Body of pancreas (tissue), 4 donors: ENCODE data around the gene ZBTB24. TPM values are rescaled to one million over a fixed set of nuclear protein-coding genes. Genes with fewer than 3 reads are reported as not detected.

Experiments used
- ATAC-seq: fragments of 150-250 bp; one replicate; pipeline ENCODE4 v1.9.1; 2016
- DNase-seq, 4 donors: peaks; one replicate each; pipeline ENCODE4 v3.0.0-alpha.2; 2019
- H3K27ac ChIP-seq, 4 donors: fragments of 200-600 bp; sonication (generic); 1 replicate in 3 of 4; 2 replicates in 1 of 4; pipeline versions ENCODE4 v1.5.1 to v1.6.1; 2016 to 2019; ENCODE audit warnings: mild to moderate bottlenecking in 1 of 4, mixed read lengths in 1 of 4, moderate library complexity in 1 of 4
- H3K27me3 ChIP-seq, 2 donors: fragments of 200-600 bp; sonication (generic); one replicate each; pipeline ENCODE4 v1.6.0; 2016; ENCODE audit warnings: mild to moderate bottlenecking in 1 of 2
- H3K36me3 ChIP-seq, 2 donors: fragments of 200-600 bp; sonication (generic); replicated peaks in 1 of 2; 2 replicates each; pipeline ENCODE4 v1.5.1; 2016; ENCODE audit warnings: low read depth in 2 of 2; ENCODE audit not compliant: insufficient read depth in 1 of 2
- H3K4me1 ChIP-seq: fragments of 200-600 bp; sonication (generic); one replicate; pipeline ENCODE4 v1.6.0; 2016
- H3K4me3 ChIP-seq, 2 donors: fragments of 200-600 bp; sonication (generic); 1 replicate in 1 of 2; 2 replicates in 1 of 2; pipeline ENCODE4 v1.5.1; 2016 to 2019
- H3K9me3 ChIP-seq, 3 donors: fragments of 200-600 bp; sonication (generic); 1 replicate in 2 of 3; 2 replicates in 1 of 3; pipeline ENCODE4 v1.5.1; 2016
- POLR2A ChIP-seq, 3 donors: fragments of 450-650 bp; IDR thresholded peaks; one replicate each; pipeline ENCODE4 v1.6.1; 2016; ENCODE audit warnings: antibody characterized with exemption in 3 of 3, mild to moderate bottlenecking in 2 of 3
- WGBS, 2 donors: methylation state at CpG; one replicate each; pipeline ENCODE4 v1.1.5; 2017; 5-methylcytosine and 5-hydroxymethylcytosine counted together
- intact Hi-C: fragments of 100-400 bp; cut with DNase I; formaldehyde crosslinking; loops from one replicate; pipeline ENCODE4 v1.15.1; 2023
- total RNA-seq, 2 donors: library from RNA; depleted of rRNA; stranded (reverse); fragments of >200 nt; gene quantifications; one replicate each; pipeline ENCODE4 v1.1.0, GENCODE V29; 2016
- TF ChIP-seq, protein P1 (sequence below), 7 experiments: fragments of 450-650 bp in 4 of 7; fragments of 200-600 bp in 3 of 7; sonication (generic) in 3 of 7; IDR thresholded peaks; one replicate each; pipeline ENCODE4 v1.5.1; 2016 to 2019; ENCODE audit warnings: antibody characterized with exemption in 7 of 7

ZBTB24 gene
- total RNA-seq, 2 donors from 2014 or later, result 3.3 to 4.4 TPM

DNA sequence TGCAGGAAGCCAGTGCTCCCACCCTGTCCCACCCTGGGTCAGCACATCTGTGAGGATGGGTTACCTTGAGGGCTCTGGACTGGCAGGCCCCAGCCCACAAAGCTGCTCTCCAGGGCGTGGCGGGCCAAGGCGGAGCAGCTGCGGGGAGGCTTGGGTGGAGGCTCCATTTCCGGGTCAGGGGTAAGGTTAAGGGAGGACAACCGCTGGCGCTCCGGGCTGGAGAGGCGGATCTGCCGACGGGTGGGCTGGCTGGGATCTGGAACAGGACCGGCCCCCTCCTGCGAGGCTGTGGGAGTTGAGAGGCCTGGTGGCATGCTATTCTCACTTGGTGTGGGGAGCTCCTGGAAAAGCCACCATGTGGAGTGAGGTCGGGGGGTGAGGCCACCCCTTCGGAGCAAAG, 36.9 kb downstream of the ZBTB24 start:
- H3K4me3 ChIP-seq, result no peak overlapping the region
- no peak overlapping the region for H3K27ac ChIP-seq
- 84 to 92% methylated on average over 14 to 15 of the region's 15 CpGs for WGBS, 2 donors
- peaks cover 18% of the 10 kb centered on the region for H3K4me1 ChIP-seq
- H3K36me3 ChIP-seq, result no peaks in the 10 kb centered on the region
- no peaks in the 10 kb centered on the region for H3K9me3 ChIP-seq
- intact Hi-C loops, result no loop called here
- no peak for ATAC-seq
- no peak for DNase-seq
- TF ChIP-seq POLR2A (IDR thresholded peaks at IDR 0.05), result no peak
- TF ChIP-seq, protein P1, sequence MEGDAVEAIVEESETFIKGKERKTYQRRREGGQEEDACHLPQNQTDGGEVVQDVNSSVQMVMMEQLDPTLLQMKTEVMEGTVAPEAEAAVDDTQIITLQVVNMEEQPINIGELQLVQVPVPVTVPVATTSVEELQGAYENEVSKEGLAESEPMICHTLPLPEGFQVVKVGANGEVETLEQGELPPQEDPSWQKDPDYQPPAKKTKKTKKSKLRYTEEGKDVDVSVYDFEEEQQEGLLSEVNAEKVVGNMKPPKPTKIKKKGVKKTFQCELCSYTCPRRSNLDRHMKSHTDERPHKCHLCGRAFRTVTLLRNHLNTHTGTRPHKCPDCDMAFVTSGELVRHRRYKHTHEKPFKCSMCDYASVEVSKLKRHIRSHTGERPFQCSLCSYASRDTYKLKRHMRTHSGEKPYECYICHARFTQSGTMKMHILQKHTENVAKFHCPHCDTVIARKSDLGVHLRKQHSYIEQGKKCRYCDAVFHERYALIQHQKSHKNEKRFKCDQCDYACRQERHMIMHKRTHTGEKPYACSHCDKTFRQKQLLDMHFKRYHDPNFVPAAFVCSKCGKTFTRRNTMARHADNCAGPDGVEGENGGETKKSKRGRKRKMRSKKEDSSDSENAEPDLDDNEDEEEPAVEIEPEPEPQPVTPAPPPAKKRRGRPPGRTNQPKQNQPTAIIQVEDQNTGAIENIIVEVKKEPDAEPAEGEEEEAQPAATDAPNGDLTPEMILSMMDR (IDR thresholded peaks at IDR 0.05), result no peak
- no peaks in the 10 kb centered on the region for H3K27me3 ChIP-seq

DNA sequence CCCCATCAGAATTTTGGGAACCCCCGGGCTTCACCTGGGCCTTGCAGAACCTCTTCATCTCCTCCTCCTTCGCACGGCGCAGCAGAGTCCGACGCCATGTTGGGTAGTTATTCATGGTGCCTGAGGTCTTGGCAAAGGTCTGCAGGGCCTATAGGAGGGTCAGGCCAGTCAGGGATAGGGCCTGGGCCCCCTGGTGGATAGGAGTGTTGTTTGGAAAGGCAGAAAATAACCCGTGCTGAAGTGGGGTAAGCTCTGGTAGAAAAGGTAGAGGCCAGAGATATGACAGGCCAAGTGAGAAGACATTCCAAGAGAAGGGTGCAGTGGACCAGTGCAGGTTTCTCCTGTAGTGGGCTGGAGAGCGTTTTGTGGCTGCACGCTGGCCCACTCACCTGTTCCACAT, 37.6 kb downstream of the ZBTB24 start:
- Histone ChIP-seq H3K27me3 (no peaks in the 10 kb centered on the region), H3K4me3 (no peak overlapping the region), H3K4me1 (peaks cover 18% of the 10 kb centered on the region), H3K27ac (no peak overlapping the region), H3K9me3 (no peaks in the 10 kb centered on the region), H3K36me3 (no peaks in the 10 kb centered on the region)
- intact Hi-C loops, result no loop called here
- TF ChIP-seq, protein P1 (IDR thresholded peaks at IDR 0.05), result no peak
- TF ChIP-seq POLR2A (IDR thresholded peaks at IDR 0.05), result no peak
- no peak for DNase-seq
- WGBS, 2 donors, result 87 to 88% methylated on average over 9 of the region's 9 CpGs
- ATAC-seq, result no peak

DNA sequence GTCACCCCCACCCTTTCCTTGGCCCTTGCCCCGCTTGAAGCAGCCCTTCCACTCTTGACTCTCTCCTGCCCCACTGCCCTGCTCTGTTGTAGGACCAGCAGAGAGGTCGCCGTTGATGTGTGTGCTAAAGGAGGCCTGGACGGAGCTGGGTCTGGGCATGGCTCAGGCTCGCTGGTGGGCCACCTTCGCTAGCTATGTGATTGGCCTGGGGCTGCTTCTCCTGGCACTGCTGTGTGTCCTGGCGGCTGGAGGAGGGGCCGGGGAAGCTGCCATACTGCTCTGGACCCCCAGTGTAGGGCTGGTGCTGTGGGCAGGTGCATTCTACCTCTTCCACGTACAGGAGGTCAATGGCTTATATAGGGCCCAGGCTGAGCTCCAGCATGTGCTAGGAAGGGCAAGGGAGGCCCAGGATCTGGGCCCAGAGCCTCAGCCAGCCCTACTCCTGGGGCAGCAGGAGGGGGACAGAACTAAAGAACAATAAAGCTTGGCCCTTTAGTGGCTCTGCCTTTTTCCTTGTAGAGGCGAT, 39.5 kb downstream of the ZBTB24 start:
- no peaks in the 10 kb centered on the region for H3K27me3 ChIP-seq
- H3K4me3 ChIP-seq, result no peak overlapping the region
- DNase-seq (no peak), ATAC-seq (no peak)
- intact Hi-C loops, result no loop called here
- TF ChIP-seq POLR2A (IDR thresholded peaks at IDR 0.05), result no peak
- TF ChIP-seq, protein P1 (IDR thresholded peaks at IDR 0.05), result no peak
- H3K27ac ChIP-seq, result no peak overlapping the region
- H3K9me3 ChIP-seq, result no peaks in the 10 kb centered on the region
- no peaks in the 10 kb centered on the region for H3K36me3 ChIP-seq
- H3K4me1 ChIP-seq, result peaks cover 28% of the 10 kb centered on the region
- WGBS, 2 donors, result 93 to 100% methylated on average over 3 to 10 of the region's 10 CpGs

DNA sequence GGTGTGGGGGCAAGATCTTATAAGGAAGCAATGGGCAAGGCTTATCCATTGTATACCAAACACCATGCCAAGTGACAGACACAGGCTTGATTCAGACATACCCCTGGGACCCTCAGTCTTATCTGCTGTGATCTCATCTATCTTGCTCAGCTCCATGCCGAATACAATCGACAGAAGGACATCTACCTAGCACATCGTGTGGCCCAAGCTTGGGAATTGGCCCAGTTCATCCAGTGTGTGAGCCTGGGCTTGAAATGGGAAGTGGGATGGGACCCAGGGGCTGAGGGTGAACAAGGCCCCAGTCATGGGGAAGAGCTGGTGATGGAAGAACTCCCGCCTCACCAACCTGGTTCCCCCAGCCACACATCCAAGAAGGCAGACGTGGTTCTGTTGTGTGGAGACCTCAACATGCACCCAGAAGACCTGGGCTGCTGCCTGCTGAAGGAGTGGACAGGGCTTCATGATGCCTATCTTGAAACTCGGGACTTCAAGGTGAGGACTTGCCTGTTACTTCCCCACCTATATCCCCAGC, 40.6 kb downstream of the ZBTB24 start:
- ATAC-seq (no peak), DNase-seq (no peak)
- intact Hi-C loops, result no loop called here
- no peak overlapping the region for H3K27ac ChIP-seq
- H3K4me1 ChIP-seq, result peaks cover 28% of the 10 kb centered on the region
- TF ChIP-seq, protein P1 (IDR thresholded peaks at IDR 0.05), result no peak
- TF ChIP-seq POLR2A (IDR thresholded peaks at IDR 0.05), result no peak
- H3K4me3 ChIP-seq, result no peak overlapping the region
- H3K9me3 ChIP-seq, result no peaks in the 10 kb centered on the region
- no peaks in the 10 kb centered on the region for H3K27me3 ChIP-seq
- 82 to 85% methylated on average over 4 to 6 of the region's 6 CpGs for WGBS, 2 donors
- no peaks in the 10 kb centered on the region for H3K36me3 ChIP-seq
